Bronchial epithelial cell (primary cell): Measurements from ENCODE around the gene SEMA6B. TPM values are rescaled to one million over a fixed set of nuclear protein-coding genes. Genes with fewer than 3 reads are reported as not detected.

Experiments
- DNase-seq: peaks from one replicate; pipeline ENCODE4 v3.0.0-alpha.2; 2010; ENCODE audit warnings: low read depth
- FAIRE-seq: peaks from 2 replicates; lab custom pipeline; 2011; peaks lifted over from hg19 to GRCh38; lab: Jason Lieb, UNC
- H3K27me3 ChIP-seq: 2 replicates; pipeline ENCODE4 v1.5.1; 2011; ENCODE audit warnings: low read length; ENCODE audit not compliant: control insufficient read depth, insufficient read depth
- H3K36me3 ChIP-seq: 2 replicates; pipeline ENCODE4 v1.5.1; 2011; ENCODE audit warnings: low read length; ENCODE audit not compliant: control insufficient read depth, insufficient read depth
- H3K4me3 ChIP-seq: 2 replicates; pipeline ENCODE4 v1.5.1; 2011; ENCODE audit warnings: mild to moderate bottlenecking, low read depth, low read length, control low read depth
- total RNA-seq: library from RNA; depleted of rRNA; stranded (reverse); fragments of >200 nt; gene quantifications from 2 replicates; pipeline ENCODE4 v1.2.1, GENCODE V29; 2014
- TF ChIP-seq, protein P1 (sequence below): IDR thresholded peaks from 2 replicates; pipeline ENCODE4 v1.5.1; 2011; ENCODE audit warnings: mild to moderate bottlenecking, moderate library complexity, low read length, control low read depth, inconsistent platforms; ENCODE audit not compliant: insufficient read depth, severe bottlenecking

The SEMA6B gene
- total RNA-seq, 1 donor from 2014 or later: under 0.01 TPM

GRCh38 chr19:4502282-4503131 is 57.0 kb downstream of the SEMA6B start:
- H3K4me3 ChIP-seq: no peak overlapping the region
- no peaks in the 10 kb centered on the region for H3K27me3 ChIP-seq
- TF ChIP-seq, protein P1, sequence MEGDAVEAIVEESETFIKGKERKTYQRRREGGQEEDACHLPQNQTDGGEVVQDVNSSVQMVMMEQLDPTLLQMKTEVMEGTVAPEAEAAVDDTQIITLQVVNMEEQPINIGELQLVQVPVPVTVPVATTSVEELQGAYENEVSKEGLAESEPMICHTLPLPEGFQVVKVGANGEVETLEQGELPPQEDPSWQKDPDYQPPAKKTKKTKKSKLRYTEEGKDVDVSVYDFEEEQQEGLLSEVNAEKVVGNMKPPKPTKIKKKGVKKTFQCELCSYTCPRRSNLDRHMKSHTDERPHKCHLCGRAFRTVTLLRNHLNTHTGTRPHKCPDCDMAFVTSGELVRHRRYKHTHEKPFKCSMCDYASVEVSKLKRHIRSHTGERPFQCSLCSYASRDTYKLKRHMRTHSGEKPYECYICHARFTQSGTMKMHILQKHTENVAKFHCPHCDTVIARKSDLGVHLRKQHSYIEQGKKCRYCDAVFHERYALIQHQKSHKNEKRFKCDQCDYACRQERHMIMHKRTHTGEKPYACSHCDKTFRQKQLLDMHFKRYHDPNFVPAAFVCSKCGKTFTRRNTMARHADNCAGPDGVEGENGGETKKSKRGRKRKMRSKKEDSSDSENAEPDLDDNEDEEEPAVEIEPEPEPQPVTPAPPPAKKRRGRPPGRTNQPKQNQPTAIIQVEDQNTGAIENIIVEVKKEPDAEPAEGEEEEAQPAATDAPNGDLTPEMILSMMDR: no peak
- FAIRE-seq (no peak), DNase-seq (no peak)
- H3K36me3 ChIP-seq: peaks cover 18% of the 10 kb centered on the region

DNA sequence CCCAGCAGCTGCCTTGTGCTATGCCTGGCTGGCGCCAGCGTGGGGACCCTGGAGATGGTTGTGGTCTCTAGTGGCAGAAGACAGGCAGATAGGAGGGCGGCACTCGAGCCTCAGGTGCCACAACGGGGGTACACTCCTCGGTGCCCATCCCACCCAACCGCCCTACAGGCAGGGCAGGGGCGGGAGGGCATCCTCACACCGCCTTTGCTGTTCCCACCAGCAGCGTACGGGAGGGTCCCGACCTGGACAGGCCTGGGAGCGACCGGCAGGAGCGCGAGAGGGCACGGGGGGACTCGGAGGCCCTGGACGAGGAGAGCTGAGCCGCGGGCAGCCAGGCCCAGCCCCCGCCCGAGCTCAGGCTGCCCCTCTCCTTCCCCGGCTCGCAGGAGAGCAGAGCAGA is 57.8 kb downstream of the SEMA6B start:
- no peak for FAIRE-seq
- Histone ChIP-seq H3K36me3 (peaks cover 18% of the 10 kb centered on the region), H3K27me3 (no peaks in the 10 kb centered on the region), H3K4me3 (no peak overlapping the region)
- DNase-seq: no peak
- TF ChIP-seq, protein P1: no peak

DNA sequence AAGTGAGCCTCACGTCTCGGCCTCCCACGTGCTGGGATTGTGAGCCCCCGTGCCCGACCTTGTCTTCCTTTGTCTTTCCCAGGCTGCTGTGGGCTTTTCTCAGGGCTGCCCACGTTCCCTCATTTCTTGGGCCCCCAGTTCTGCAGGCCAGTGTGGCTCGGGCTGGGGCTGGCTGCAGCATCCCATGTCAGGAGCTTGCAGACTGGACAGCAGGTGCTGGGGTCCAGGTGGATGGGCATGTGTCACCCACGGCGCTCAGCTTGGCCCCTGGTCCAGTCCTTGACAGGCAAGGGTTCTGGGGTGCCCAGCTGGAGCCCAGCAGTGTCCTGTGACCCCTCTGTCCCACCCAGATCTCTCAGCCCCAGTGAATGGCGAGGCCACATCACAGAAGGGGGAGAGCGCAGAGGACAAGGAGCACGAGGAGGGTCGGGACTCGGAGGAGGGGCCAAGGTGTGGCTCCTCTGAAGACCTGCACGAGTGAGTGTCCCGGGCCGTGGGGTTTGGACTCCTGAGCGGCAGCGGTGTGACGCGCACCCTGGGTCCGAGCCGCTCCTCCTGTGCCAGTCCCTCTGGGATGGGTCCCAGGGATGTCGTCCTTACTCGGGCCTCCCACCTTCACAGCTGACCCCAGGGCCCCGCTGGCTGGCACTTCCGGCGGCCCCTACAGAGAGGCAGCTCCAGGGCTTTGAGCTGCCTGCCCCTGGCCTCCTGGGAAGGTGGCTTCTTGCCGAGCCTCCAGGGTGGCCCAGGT is 58.5 kb downstream of the SEMA6B start:
- H3K36me3 ChIP-seq: peaks cover 22% of the 10 kb centered on the region
- FAIRE-seq: no peak

DNA sequence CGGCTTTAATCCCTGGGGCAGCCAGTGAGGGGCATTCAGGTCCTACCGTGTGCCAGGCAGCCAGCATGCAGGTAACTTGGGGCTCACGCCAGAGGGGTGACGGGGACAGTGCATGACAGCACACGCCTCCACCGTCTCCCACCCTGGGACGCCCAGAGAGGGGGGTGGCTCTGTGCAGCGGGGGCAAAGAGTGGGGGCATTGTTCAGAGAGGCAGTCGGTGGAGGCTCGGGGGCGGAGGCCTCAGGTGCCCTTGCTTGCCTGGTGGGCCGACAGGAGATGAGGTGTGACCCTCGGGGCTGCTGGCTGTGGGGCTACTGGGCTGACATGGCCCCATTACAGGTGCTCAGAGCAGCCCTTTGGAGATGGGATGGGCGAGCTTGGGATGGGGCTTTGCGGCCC is 59.6 kb downstream of the SEMA6B start:
- H3K27me3 ChIP-seq: no peaks in the 10 kb centered on the region
- no peak for FAIRE-seq
- DNase-seq: no peak
- no peak overlapping the region for H3K4me3 ChIP-seq
- TF ChIP-seq, protein P1: no peak
- peaks cover 23% of the 10 kb centered on the region for H3K36me3 ChIP-seq

More for the DNA sequence above, 58.5 kb downstream of the SEMA6B start:
- Histone ChIP-seq H3K4me3 (no peak overlapping the region), H3K27me3 (no peaks in the 10 kb centered on the region)
- no peak for DNase-seq
- TF ChIP-seq, protein P1: no peak

- FAIRE-seq (no peak), DNase-seq (no peak)
- no peak overlapping the region for H3K4me3 ChIP-seq
- peaks cover 25% of the 10 kb centered on the region for H3K36me3 ChIP-seq
- TF ChIP-seq, protein P1: no peak
- no peaks in the 10 kb centered on the region for H3K27me3 ChIP-seq
These were observed 60.2 kb downstream of the SEMA6B start for GRCh38 chr19:4499318-4499717.
